Measurements from ENCODE around the gene DGKK. TPM values are rescaled to one million over a fixed set of nuclear protein-coding genes. Genes with fewer than 3 reads are reported as not detected.

DGKK gene
- total and polyA plus RNA-seq, 12 donors: 0.02 TPM; not detected in 11

DNA sequence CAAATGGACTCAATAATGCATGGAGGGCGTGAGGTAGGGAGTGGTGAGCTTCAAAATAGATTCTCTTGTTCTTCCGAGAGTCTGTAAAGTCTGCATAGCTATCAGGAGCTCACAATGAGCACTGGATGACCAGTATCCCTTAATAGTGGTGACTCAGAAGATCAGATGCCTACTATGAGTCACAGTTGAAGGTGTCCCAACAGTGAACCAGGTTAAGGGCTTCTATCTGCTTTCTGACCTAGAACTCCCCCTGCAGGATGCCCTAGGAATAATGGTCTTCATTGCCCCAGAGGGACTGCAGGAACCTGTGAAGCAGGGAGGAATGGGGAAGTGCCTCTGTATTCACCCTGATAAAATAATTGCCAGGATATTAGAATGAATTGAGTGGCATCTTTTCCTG lies 22.1 kb downstream of the DGKK start:
- TF ChIP-seq, protein P1, sequence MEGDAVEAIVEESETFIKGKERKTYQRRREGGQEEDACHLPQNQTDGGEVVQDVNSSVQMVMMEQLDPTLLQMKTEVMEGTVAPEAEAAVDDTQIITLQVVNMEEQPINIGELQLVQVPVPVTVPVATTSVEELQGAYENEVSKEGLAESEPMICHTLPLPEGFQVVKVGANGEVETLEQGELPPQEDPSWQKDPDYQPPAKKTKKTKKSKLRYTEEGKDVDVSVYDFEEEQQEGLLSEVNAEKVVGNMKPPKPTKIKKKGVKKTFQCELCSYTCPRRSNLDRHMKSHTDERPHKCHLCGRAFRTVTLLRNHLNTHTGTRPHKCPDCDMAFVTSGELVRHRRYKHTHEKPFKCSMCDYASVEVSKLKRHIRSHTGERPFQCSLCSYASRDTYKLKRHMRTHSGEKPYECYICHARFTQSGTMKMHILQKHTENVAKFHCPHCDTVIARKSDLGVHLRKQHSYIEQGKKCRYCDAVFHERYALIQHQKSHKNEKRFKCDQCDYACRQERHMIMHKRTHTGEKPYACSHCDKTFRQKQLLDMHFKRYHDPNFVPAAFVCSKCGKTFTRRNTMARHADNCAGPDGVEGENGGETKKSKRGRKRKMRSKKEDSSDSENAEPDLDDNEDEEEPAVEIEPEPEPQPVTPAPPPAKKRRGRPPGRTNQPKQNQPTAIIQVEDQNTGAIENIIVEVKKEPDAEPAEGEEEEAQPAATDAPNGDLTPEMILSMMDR (IDR thresholded peaks at IDR 0.05): no peak
- peaks cover 0 to 69% (median 0%) of the 10 kb centered on the region in 7 donors for H3K27me3 ChIP-seq
- WGBS, 2 donors: 76 to 83% methylated on average over 2 of the region's 2 CpGs
- DNase-seq (no peak), ATAC-seq (no peak)
- intact Hi-C loops (cut with DNase I): no loop called here
- no peaks in the 10 kb centered on the region for H3K9me3 ChIP-seq
- H3K4me3 ChIP-seq: no peak overlapping the region
- H3K27ac ChIP-seq: no peak overlapping the region
- H3K36me3 ChIP-seq: no peaks in the 10 kb centered on the region
- H3K4me1 ChIP-seq: no peaks in the 10 kb centered on the region

- no peak for ATAC-seq
- WGBS, 2 donors: 92% methylated on average over 3 of the region's 3 CpGs
- intact Hi-C loops (cut with DNase I): no loop called here
- Histone ChIP-seq H3K4me3 (no peak overlapping the region), H3K27ac (no peak overlapping the region), H3K36me3 (no peaks in the 10 kb centered on the region), H3K9me3 (no peaks in the 10 kb centered on the region), H3K4me1 (no peaks in the 10 kb centered on the region), H3K27me3 (peaks cover 0 to 61% (median 0%) of the 10 kb centered on the region in 7 donors)
- TF ChIP-seq, protein P1 (IDR thresholded peaks at IDR 0.05): no peak
- DNase-seq: no peak
Observed at GRCh38 chrX:50447535-50447934, 23.1 kb downstream of the DGKK start.

- peaks cover 0 to 24% (median 0%) of the 10 kb centered on the region in 7 donors for H3K27me3 ChIP-seq
- H3K9me3 ChIP-seq: no peaks in the 10 kb centered on the region
- H3K4me3 ChIP-seq: no peak overlapping the region
- DNase-seq (no peak), ATAC-seq (no peak)
- intact Hi-C loops (cut with DNase I): no loop called here
- TF ChIP-seq, protein P1 (IDR thresholded peaks at IDR 0.05): no peak
- H3K36me3 ChIP-seq: no peaks in the 10 kb centered on the region
- H3K27ac ChIP-seq: no peak overlapping the region
- no peaks in the 10 kb centered on the region for H3K4me1 ChIP-seq
- 76 to 77% methylated on average over 3 of the region's 3 CpGs for WGBS, 2 donors
Observed at GRCh38 chrX:50442426-50443116, 28.1 kb downstream of the DGKK start.

GRCh38 chrX:50436797-50437196 lies 33.8 kb downstream of the DGKK start:
- TF ChIP-seq, protein P1 (IDR thresholded peaks at IDR 0.05): no peak
- intact Hi-C loops (cut with DNase I): no loop called here
- no peaks in the 10 kb centered on the region for H3K9me3 ChIP-seq
- no peaks in the 10 kb centered on the region for H3K36me3 ChIP-seq
- no peaks in the 10 kb centered on the region for H3K4me1 ChIP-seq
- H3K27me3 ChIP-seq: peaks cover 0 to 49% (median 0%) of the 10 kb centered on the region in 7 donors
- no peak overlapping the region for H3K27ac ChIP-seq
- ATAC-seq (no peak), DNase-seq (no peak)
- no peak overlapping the region for H3K4me3 ChIP-seq
- 87 to 88% methylated on average over 6 of the region's 6 CpGs for WGBS, 2 donors
